Uterus (tissue), 2 donors: ENCODE results near the gene FAM241A.

ENCODE experiments used
- CTCF ChIP-seq, 4 experiments: fragments of 200-600 bp in 2 of 4; fragments of 450-650 bp in 2 of 4; sonication (generic) in 2 of 4; IDR thresholded peaks; one replicate each; pipeline ENCODE4 v1.5.1; 2016 to 2019; ENCODE audit warnings: antibody characterized with exemption in 4 of 4, mild to moderate bottlenecking in 2 of 4, moderate library complexity in 1 of 4
- POLR2A ChIP-seq, 2 donors: fragments of 450-650 bp; IDR thresholded peaks; one replicate each; pipeline ENCODE4 v1.6.1; 2016; ENCODE audit warnings: antibody characterized with exemption in 2 of 2, mild to moderate bottlenecking in 1 of 2, moderate library complexity in 1 of 2

GRCh38 chr4:112145790-112146501 is 692 bp downstream of the FAM241A start:
- TF ChIP-seq POLR2A (IDR thresholded peaks at IDR 0.05) (no peak), CTCF (IDR thresholded peaks at IDR 0.05) (no peak)
